Astrocyte (in vitro differentiated cells and primary cell): Measurements from ENCODE around the gene SGIP1. TPM values are rescaled to one million over a fixed set of nuclear protein-coding genes. Genes with fewer than 3 reads are reported as not detected.

ENCODE experiments used
- DNase-seq: peaks from one replicate; pipeline ENCODE4 v3.0.0-alpha.2; 2010; ENCODE audit warnings: low read depth
- FAIRE-seq: peaks from 2 replicates; lab custom pipeline; 2011; peaks lifted over from hg19 to GRCh38; lab: Jason Lieb, UNC
- H2AFZ ChIP-seq: 2 replicates; pipeline ENCODE4 v1.6.0; 2012; ENCODE audit warnings: low read depth, low read length, inconsistent platforms
- H3K27ac ChIP-seq: 2 replicates; pipeline ENCODE4 v1.5.1; 2011; ENCODE audit warnings: low read depth, low read length, inconsistent platforms
- H3K27me3 ChIP-seq: 2 replicates; pipeline ENCODE4 v1.6.0; 2011; ENCODE audit warnings: low read length, inconsistent platforms; ENCODE audit not compliant: insufficient read depth
- H3K36me3 ChIP-seq: 2 replicates; pipeline ENCODE4 v1.5.1; 2011; ENCODE audit warnings: low read length, inconsistent platforms; ENCODE audit not compliant: insufficient read depth
- H3K4me1 ChIP-seq: 2 replicates; pipeline ENCODE4 v1.5.1; 2011; ENCODE audit warnings: low read length, inconsistent platforms; ENCODE audit not compliant: insufficient read depth
- H3K4me2 ChIP-seq: 2 replicates; pipeline ENCODE4 v1.6.0; 2012; ENCODE audit warnings: low read length, inconsistent platforms
- H3K4me3 ChIP-seq: 2 replicates; pipeline ENCODE4 v1.5.1; 2011; ENCODE audit warnings: low read depth, mild to moderate bottlenecking, low read length, inconsistent platforms; ENCODE audit not compliant: insufficient read depth
- H3K79me2 ChIP-seq: 2 replicates; pipeline ENCODE4 v1.6.0; 2012; ENCODE audit warnings: mild to moderate bottlenecking, low read length, inconsistent platforms; ENCODE audit not compliant: insufficient read depth
- H3K9ac ChIP-seq: 2 replicates; pipeline ENCODE4 v1.6.0; 2012; ENCODE audit warnings: mild to moderate bottlenecking, low read length, inconsistent platforms
- H3K9me3 ChIP-seq: 2 replicates; pipeline ENCODE4 v1.5.1; 2012; ENCODE audit warnings: low read depth, mild to moderate bottlenecking, low read length, inconsistent platforms; ENCODE audit not compliant: insufficient read depth
- H4K20me1 ChIP-seq: 2 replicates; pipeline ENCODE4 v1.6.0; 2012; ENCODE audit warnings: low read length, inconsistent platforms; ENCODE audit not compliant: insufficient read depth
- H3K27ac Mint-ChIP-seq: one replicate; pipeline ENCODE4 v1.8.0; 2021; ENCODE audit warnings: mild to moderate bottlenecking, mixed read lengths; ENCODE audit not compliant: unreplicated experiment
- H3K27me3 Mint-ChIP-seq: one replicate; pipeline ENCODE4 v1.8.0; 2021; ENCODE audit warnings: low read depth, mixed read lengths; ENCODE audit not compliant: unreplicated experiment
- H3K36me3 Mint-ChIP-seq: one replicate; pipeline ENCODE4 v1.8.0; 2021; ENCODE audit warnings: low read depth, mixed read lengths; ENCODE audit not compliant: unreplicated experiment
- H3K4me1 Mint-ChIP-seq: one replicate; pipeline ENCODE4 v1.8.0; 2021; ENCODE audit warnings: low read depth, mixed read lengths; ENCODE audit not compliant: unreplicated experiment
- H3K4me3 Mint-ChIP-seq: one replicate; pipeline ENCODE4 v1.8.0; 2021; ENCODE audit warnings: mild to moderate bottlenecking, moderate library complexity, mixed read lengths; ENCODE audit not compliant: unreplicated experiment
- H3K9me3 Mint-ChIP-seq: one replicate; pipeline ENCODE4 v1.8.0; 2021; ENCODE audit warnings: mild to moderate bottlenecking, mixed read lengths; ENCODE audit not compliant: unreplicated experiment
- EZH2 ChIP-seq: IDR thresholded peaks from 2 replicates; pipeline ENCODE4 v1.6.1; 2012; ENCODE audit warnings: mild to moderate bottlenecking, low read length, inconsistent platforms; ENCODE audit not compliant: insufficient read depth
- total RNA-seq: library from RNA; stranded (reverse); gene quantifications from 2 replicates; pipeline ENCODE4 v1.2.1, GENCODE V29; 2021
- TF ChIP-seq, protein P1 (sequence below): IDR thresholded peaks from 2 replicates; pipeline ENCODE4 v1.5.1; 2011; ENCODE audit warnings: low read depth, mild to moderate bottlenecking, inconsistent platforms, low read length, moderate library complexity; ENCODE audit not compliant: insufficient read depth

SGIP1 gene
- total RNA-seq, 1 donor from 2014 or later: 8.8 TPM

DNA sequence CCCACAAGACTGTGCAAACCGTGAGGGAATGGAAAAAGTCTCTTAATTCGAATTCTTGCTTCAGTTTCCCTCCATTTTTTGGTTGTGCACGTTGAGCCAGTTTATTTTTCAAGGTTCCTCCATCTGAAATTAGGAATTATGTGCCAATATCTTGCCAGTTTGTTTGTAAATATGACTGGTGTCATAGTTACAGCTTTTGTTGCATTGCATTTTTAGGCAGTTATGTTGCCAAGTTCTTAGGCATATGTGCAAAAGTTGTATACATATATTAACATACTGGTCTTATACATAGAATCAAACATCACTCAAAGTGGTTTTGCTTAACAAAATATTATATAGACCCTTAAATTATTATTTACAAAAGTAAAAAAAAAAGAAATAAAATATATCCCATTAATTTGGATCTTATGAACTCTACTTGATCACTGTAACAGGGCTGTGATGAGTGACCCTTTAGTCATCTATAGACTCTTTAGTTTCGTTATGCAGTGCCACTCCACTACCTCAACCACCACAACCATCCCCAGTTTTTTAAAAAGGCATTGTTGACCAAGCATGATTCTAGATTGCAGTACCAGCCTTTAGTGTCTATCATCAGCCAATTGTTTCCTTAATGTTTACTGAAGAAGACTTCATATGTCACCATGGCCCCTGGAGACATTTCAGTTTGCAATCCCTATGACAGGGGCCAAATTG, 197.4 kb downstream of the SGIP1 start:
- no peaks in the 10 kb centered on the region for H3K79me2 ChIP-seq
- Mint-ChIP-seq H3K4me1 (peaks cover 11% of the 10 kb centered on the region), H3K4me3 (no peak overlapping the region), H3K27me3 (no peaks in the 10 kb centered on the region), H3K27ac (no peak overlapping the region), H3K36me3 (no peaks in the 10 kb centered on the region), H3K9me3 (peaks cover 2% of the 10 kb centered on the region)
- no peaks in the 10 kb centered on the region for H3K4me1 ChIP-seq
- H3K27ac ChIP-seq: no peak overlapping the region
- no peaks in the 10 kb centered on the region for H4K20me1 ChIP-seq
- DNase-seq (no peak), FAIRE-seq (no peak)
- H2AFZ ChIP-seq: no peak overlapping the region
- H3K36me3 ChIP-seq: no peaks in the 10 kb centered on the region
- no peak overlapping the region for H3K9ac ChIP-seq
- H3K4me3 ChIP-seq: no peak overlapping the region
- no peak overlapping the region for H3K4me2 ChIP-seq
- no peaks in the 10 kb centered on the region for H3K27me3 ChIP-seq
- no peak for TF ChIP-seq EZH2
- TF ChIP-seq, protein P1, sequence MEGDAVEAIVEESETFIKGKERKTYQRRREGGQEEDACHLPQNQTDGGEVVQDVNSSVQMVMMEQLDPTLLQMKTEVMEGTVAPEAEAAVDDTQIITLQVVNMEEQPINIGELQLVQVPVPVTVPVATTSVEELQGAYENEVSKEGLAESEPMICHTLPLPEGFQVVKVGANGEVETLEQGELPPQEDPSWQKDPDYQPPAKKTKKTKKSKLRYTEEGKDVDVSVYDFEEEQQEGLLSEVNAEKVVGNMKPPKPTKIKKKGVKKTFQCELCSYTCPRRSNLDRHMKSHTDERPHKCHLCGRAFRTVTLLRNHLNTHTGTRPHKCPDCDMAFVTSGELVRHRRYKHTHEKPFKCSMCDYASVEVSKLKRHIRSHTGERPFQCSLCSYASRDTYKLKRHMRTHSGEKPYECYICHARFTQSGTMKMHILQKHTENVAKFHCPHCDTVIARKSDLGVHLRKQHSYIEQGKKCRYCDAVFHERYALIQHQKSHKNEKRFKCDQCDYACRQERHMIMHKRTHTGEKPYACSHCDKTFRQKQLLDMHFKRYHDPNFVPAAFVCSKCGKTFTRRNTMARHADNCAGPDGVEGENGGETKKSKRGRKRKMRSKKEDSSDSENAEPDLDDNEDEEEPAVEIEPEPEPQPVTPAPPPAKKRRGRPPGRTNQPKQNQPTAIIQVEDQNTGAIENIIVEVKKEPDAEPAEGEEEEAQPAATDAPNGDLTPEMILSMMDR: no peak
- no peaks in the 10 kb centered on the region for H3K9me3 ChIP-seq

DNA sequence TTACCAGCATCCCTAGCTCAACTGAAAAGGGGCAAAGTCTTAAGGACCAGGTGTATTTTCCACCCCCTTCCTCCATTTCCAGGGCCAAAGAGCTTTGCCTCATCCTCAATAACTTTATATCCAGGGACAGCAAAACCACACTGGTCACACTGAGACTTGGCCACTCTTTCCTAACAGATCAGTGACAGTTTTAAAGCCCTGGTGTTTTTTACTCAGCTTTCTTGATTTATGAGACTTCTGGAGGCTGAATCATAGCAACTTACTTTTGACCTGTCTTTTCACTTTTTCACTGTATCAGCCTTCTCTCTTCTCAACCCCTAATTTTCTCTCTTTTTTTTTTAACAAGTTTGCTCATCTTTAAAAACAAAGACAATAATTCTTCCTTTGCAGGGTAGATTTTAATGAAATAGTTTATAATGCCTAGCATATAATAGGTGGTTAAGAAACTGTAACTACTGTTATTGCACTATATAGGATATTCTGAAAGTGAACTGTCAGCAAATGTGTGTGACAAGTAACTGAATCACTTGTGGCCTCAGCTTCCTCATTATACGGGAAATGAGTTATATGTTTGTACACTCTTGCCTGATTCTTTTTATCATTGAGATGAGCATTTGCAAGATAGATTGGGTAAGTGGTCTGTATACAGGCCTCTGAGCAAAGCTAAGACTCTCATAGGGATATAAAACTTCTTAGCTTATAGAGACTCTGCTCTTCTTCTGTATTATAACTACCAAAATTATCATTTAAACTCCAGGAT, 198.6 kb downstream of the SGIP1 start:
- H3K4me3 ChIP-seq: no peak overlapping the region
- no peak overlapping the region for H3K27ac Mint-ChIP-seq
- no peak for FAIRE-seq
- H3K4me2 ChIP-seq: no peak overlapping the region
- no peaks in the 10 kb centered on the region for H3K79me2 ChIP-seq
- no peak for DNase-seq
- TF ChIP-seq, protein P1: no peak
- TF ChIP-seq EZH2: no peak
- H3K36me3 Mint-ChIP-seq: no peaks in the 10 kb centered on the region
- no peak overlapping the region for H2AFZ ChIP-seq
- no peaks in the 10 kb centered on the region for H3K27me3 ChIP-seq
- no peaks in the 10 kb centered on the region for H3K9me3 ChIP-seq
- no peak overlapping the region for H3K27ac ChIP-seq
- peaks cover 2% of the 10 kb centered on the region for H3K9me3 Mint-ChIP-seq
- no peaks in the 10 kb centered on the region for H3K27me3 Mint-ChIP-seq
- H3K36me3 ChIP-seq: no peaks in the 10 kb centered on the region
- H3K4me1 Mint-ChIP-seq: peaks cover 11% of the 10 kb centered on the region
- no peaks in the 10 kb centered on the region for H3K4me1 ChIP-seq
- H4K20me1 ChIP-seq: no peaks in the 10 kb centered on the region
- H3K4me3 Mint-ChIP-seq: no peak overlapping the region
- H3K9ac ChIP-seq: no peak overlapping the region
